Keratinocyte (primary cell): ENCODE measurements around the gene METAP1. TPM values are rescaled to one million over a fixed set of nuclear protein-coding genes. Genes with fewer than 3 reads are reported as not detected.

Source experiments
- DNase-seq: peaks from one replicate; pipeline ENCODE4 v3.0.0-alpha.2; 2011; ENCODE audit warnings: low read depth, missing footprints, low spot score
- FAIRE-seq: peaks from 2 replicates; lab custom pipeline; 2011; peaks lifted over from hg19 to GRCh38; lab: Jason Lieb, UNC
- H2AFZ ChIP-seq: 2 replicates; pipeline ENCODE4 v1.6.0; 2012; ENCODE audit warnings: low read length, control low read depth, inconsistent platforms; ENCODE audit not compliant: control insufficient read depth
- H3K27ac ChIP-seq: 2 replicates; pipeline ENCODE4 v1.5.1; 2011; ENCODE audit warnings: low read length; ENCODE audit not compliant: control insufficient read depth, insufficient read depth
- H3K27me3 ChIP-seq: 3 replicates; pipeline ENCODE4 v1.6.0; 2011; ENCODE audit warnings: low read length; ENCODE audit not compliant: control insufficient read depth, insufficient read depth; ENCODE audit errors: extremely low read depth
- H3K36me3 ChIP-seq, 2 experiments: 2 replicates in 1 of 2; 3 replicates in 1 of 2; pipeline ENCODE4 v1.5.1; 2011; ENCODE audit warnings: low read length in 2 of 2, mild to moderate bottlenecking in 1 of 2; ENCODE audit not compliant: control insufficient read depth in 2 of 2, insufficient read depth in 2 of 2; ENCODE audit errors: extremely low read depth in 1 of 2
- H3K4me1 ChIP-seq: 3 replicates; pipeline ENCODE4 v1.5.1; 2011; ENCODE audit warnings: low read length; ENCODE audit not compliant: control insufficient read depth, insufficient read depth; ENCODE audit errors: extremely low read depth
- H3K4me2 ChIP-seq: 3 replicates; pipeline ENCODE4 v1.6.0; 2011; ENCODE audit warnings: low read depth, low read length; ENCODE audit not compliant: control insufficient read depth, insufficient read depth; ENCODE audit errors: extremely low read depth
- H3K4me3 ChIP-seq, 3 experiments: fragments of 200-600 bp in 1 of 3; sonication (generic) in 1 of 3; 2 replicates in 2 of 3; 3 replicates in 1 of 3; pipeline ENCODE4 v1.5.1; 2011 to 2016; ENCODE audit warnings: low read length in 3 of 3, mild to moderate bottlenecking in 3 of 3, control low read depth in 2 of 3, inconsistent platforms in 1 of 3, low read depth in 1 of 3, mixed read lengths in 1 of 3, mixed run types in 1 of 3, moderate library complexity in 1 of 3; ENCODE audit not compliant: control insufficient read depth in 2 of 3, insufficient read depth in 2 of 3; ENCODE audit errors: extremely low read depth in 1 of 3
- H3K79me2 ChIP-seq: 2 replicates; pipeline ENCODE4 v1.6.0; 2012; ENCODE audit warnings: low read length; ENCODE audit not compliant: control insufficient read depth, insufficient read depth
- H3K9ac ChIP-seq: 3 replicates; pipeline ENCODE4 v1.6.0; 2011; ENCODE audit warnings: low read length; ENCODE audit not compliant: control insufficient read depth, insufficient read depth; ENCODE audit errors: extremely low read depth
- H3K9me1 ChIP-seq: 3 replicates; pipeline ENCODE4 v1.6.0; 2011; ENCODE audit warnings: low read length; ENCODE audit not compliant: control insufficient read depth, insufficient read depth; ENCODE audit errors: extremely low read depth
- H3K9me3 ChIP-seq: 2 replicates; pipeline ENCODE4 v1.5.1; 2012; ENCODE audit warnings: low read depth, low read length; ENCODE audit not compliant: control insufficient read depth
- H4K20me1 ChIP-seq: 3 replicates; pipeline ENCODE4 v1.6.0; 2011; ENCODE audit warnings: low read length; ENCODE audit not compliant: control insufficient read depth, insufficient read depth; ENCODE audit errors: extremely low read depth
- CTCF ChIP-seq, 3 experiments: IDR thresholded peaks in 1 of 3; conservative IDR thresholded peaks in 1 of 3; optimal IDR thresholded peaks in 1 of 3; 2 replicates in 2 of 3; 3 replicates in 1 of 3; pipeline versions ENCODE3 to v1.5.1; 2011; ENCODE audit warnings: low read length in 3 of 3, mild to moderate bottlenecking in 3 of 3, moderate library complexity in 2 of 3, control low read depth in 1 of 3, inconsistent platforms in 1 of 3; ENCODE audit not compliant: insufficient read depth in 2 of 3; ENCODE audit errors: extremely low read depth in 1 of 3
- EZH2 ChIP-seq: IDR thresholded peaks from one replicate; pipeline ENCODE4 v1.6.1; 2012; ENCODE audit warnings: inconsistent platforms, mild to moderate bottlenecking, low read length, moderate library complexity
- dilution Hi-C: fragments of 300-500 bp; cut with MboI; formaldehyde crosslinking; loops from one replicate; pipeline ENCODE4 v1.7.0; 2020; ENCODE audit warnings: low sequenced_read_pairs; ENCODE audit not compliant: extremely low pct_ligation_motif_present
- polyA plus RNA-seq, 5 experiments: library from polyadenylated mRNA; depleted of rRNA in 3 of 5; stranded (reverse) in 3 of 5; stranded (forward) in 1 of 5; unstranded in 1 of 5; fragments of >200 nt; gene quantifications; 1 replicate in 1 of 5; 2 replicates in 3 of 5; 3 replicates in 1 of 5; pipeline versions ENCODE4 v1.2.1 to v1.2.3, GENCODE V29; 2011 to 2012; ENCODE audit warnings: missing spikeins in 2 of 5, low read depth in 1 of 5, low replicate concordance in 1 of 5

Gene METAP1
- polyA plus RNA-seq, 1 donor (not counting 4 experiments of a cell fraction or from before 2014, with no cell fraction given) = 89.4 TPM

GRCh38 chr4:99088023-99088449 is 92.5 kb downstream of the METAP1 start:
- Histone ChIP-seq H3K36me3 (peaks cover 13 to 14% of the 10 kb centered on the region in 2 experiments), H3K27me3 (no peaks in the 10 kb centered on the region), H3K4me1 (peaks cover 15% of the 10 kb centered on the region), H4K20me1 (no peaks in the 10 kb centered on the region), H3K4me2 (peak overlapping the region; percentile 80), H2AFZ (no peak overlapping the region), H3K27ac (peak overlapping the region; percentile 96), H3K79me2 (peaks cover 67% of the 10 kb centered on the region), H3K9ac (peak overlapping the region; percentile 94), H3K9me3 (no peaks in the 10 kb centered on the region), H3K4me3 (peak overlapping the region; percentile 55 to 90 (median 81)), H3K9me1 (no peaks in the 10 kb centered on the region)
- no peak for FAIRE-seq
- no peak for TF ChIP-seq CTCF (optimal IDR thresholded peaks at IDR 0.05 in 1 of 3, IDR thresholded peaks at IDR 0.05 in 1 of 3, conservative IDR thresholded peaks at IDR 0.05 in 1 of 3; ENCODE audit: extremely low read depth in 1 of 3, insufficient read depth in 2 of 3, low read length in 3 of 3)
- no peak for TF ChIP-seq EZH2
- no peak for DNase-seq
- dilution Hi-C loops = no loop called here

- Histone ChIP-seq H3K9me1 (no peaks in the 10 kb centered on the region), H3K27me3 (no peaks in the 10 kb centered on the region), H2AFZ (peak within 1 kb of the TSS; percentile 71), H4K20me1 (no peaks in the 10 kb centered on the region), H3K9me3 (no peaks in the 10 kb centered on the region), H3K36me3 (peaks cover 7 to 10% of the 10 kb centered on the region in 2 experiments), H3K9ac (peak within 1 kb of the TSS; percentile 94), H3K4me2 (peak within 1 kb of the TSS; percentile 94), H3K4me3 (peak within 1 kb of the TSS; percentile 55 to 90 (median 81)), H3K27ac (peak within 1 kb of the TSS; percentile 96), H3K79me2 (peaks cover 62% of the 10 kb centered on the region), H3K4me1 (peaks cover 15% of the 10 kb centered on the region)
- dilution Hi-C loops = no loop called here
- FAIRE-seq = no peak
- DNase-seq = no peak
- no peak for TF ChIP-seq CTCF (optimal IDR thresholded peaks at IDR 0.05 in 1 of 3, IDR thresholded peaks at IDR 0.05 in 1 of 3, conservative IDR thresholded peaks at IDR 0.05 in 1 of 3; ENCODE audit: extremely low read depth in 1 of 3, insufficient read depth in 2 of 3, low read length in 3 of 3)
- no peak for TF ChIP-seq EZH2
Observed at GRCh38 chr4:99088481-99089365, 93.2 kb downstream of the METAP1 start, which contains the start of gene ADH5. TSS of gene ADH5 (minus strand) at chr4:99088788. CDS start at chr4:99088700, 88 bp downstream.
